ACC112 (cell line): ENCODE measurements around the gene TTLL10.

Experiments
- H2AFZ ChIP-seq: fragments of 200-600 bp; sonication (generic); one replicate; pipeline ENCODE4 v1.6.0; 2017; ENCODE audit warnings: antibody characterized with exemption, low read length; ENCODE audit not compliant: unreplicated experiment
- H3K27ac ChIP-seq: fragments of 200-600 bp; sonication (generic); 2 replicates; pipeline ENCODE4 v1.5.1; 2014; ENCODE audit warnings: low read depth, mild to moderate bottlenecking, antibody characterized with exemption, low read length, moderate library complexity
- H3K27me3 ChIP-seq: fragments of 200-600 bp; sonication (generic); 2 replicates; pipeline ENCODE4 v1.6.1; 2014; ENCODE audit warnings: mild to moderate bottlenecking, antibody characterized with exemption, low read length, moderate library complexity, mixed read lengths; ENCODE audit not compliant: insufficient read depth
- H3K36me3 ChIP-seq: fragments of 200-600 bp; sonication (generic); 2 replicates; pipeline ENCODE4 v1.6.1; 2016; ENCODE audit warnings: mild to moderate bottlenecking, antibody characterized with exemption, low read length, moderate library complexity, mixed read lengths; ENCODE audit not compliant: insufficient read depth
- H3K4me1 ChIP-seq: fragments of 200-600 bp; sonication (generic); one replicate; pipeline ENCODE4 v1.6.1; 2016; ENCODE audit warnings: low read length, mixed read lengths; ENCODE audit not compliant: insufficient read depth, unreplicated experiment, control insufficient read depth
- H3K4me3 ChIP-seq: fragments of 200-600 bp; sonication (generic); 2 replicates; pipeline ENCODE4 v1.5.1; 2014; ENCODE audit warnings: mild to moderate bottlenecking, low read depth, low read length
- H3K79me2 ChIP-seq: fragments of 200-600 bp; sonication (generic); one replicate; pipeline ENCODE4 v1.6.0; 2016; ENCODE audit warnings: low read length; ENCODE audit not compliant: control insufficient read depth, unreplicated experiment, insufficient read depth

Gene TTLL10, protein sequence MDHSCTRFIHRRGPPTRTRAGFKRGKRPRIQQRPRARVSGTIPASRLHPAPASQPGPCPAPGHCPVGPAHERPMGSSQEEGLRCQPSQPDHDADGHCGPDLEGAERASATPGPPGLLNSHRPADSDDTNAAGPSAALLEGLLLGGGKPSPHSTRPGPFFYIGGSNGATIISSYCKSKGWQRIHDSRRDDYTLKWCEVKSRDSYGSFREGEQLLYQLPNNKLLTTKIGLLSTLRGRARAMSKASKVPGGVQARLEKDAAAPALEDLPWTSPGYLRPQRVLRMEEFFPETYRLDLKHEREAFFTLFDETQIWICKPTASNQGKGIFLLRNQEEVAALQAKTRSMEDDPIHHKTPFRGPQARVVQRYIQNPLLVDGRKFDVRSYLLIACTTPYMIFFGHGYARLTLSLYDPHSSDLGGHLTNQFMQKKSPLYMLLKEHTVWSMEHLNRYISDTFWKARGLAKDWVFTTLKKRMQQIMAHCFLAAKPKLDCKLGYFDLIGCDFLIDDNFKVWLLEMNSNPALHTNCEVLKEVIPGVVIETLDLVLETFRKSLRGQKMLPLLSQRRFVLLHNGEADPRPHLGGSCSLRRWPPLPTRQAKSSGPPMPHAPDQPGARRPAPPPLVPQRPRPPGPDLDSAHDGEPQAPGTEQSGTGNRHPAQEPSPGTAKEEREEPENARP

GRCh38 chr1:1173793-1174415, at the start of gene TTLL10:
Gene TTLL10 (plus strand): TSS chr1:1173880. CDS start chr1:1179216, 5,336 bp downstream.
- Histone ChIP-seq H3K4me3 (no peak within 1 kb of the TSS), H3K4me1 (peaks cover 2% of the 10 kb centered on the region), H3K27me3 (peaks cover 78% of the 10 kb centered on the region), H3K36me3 (no peaks in the 10 kb centered on the region), H2AFZ (no peak within 1 kb of the TSS), H3K27ac (no peak within 1 kb of the TSS), H3K79me2 (no peaks in the 10 kb centered on the region)

GRCh38 chr1:1124508-1124785, 49.2 kb upstream of the TTLL10 start:
- Histone ChIP-seq H3K36me3 (no peaks in the 10 kb centered on the region), H3K27me3 (peaks cover 5% of the 10 kb centered on the region), H2AFZ (no peak overlapping the region), H3K27ac (no peak overlapping the region), H3K79me2 (no peaks in the 10 kb centered on the region), H3K4me3 (no peak overlapping the region), H3K4me1 (peaks cover 3% of the 10 kb centered on the region)

DNA sequence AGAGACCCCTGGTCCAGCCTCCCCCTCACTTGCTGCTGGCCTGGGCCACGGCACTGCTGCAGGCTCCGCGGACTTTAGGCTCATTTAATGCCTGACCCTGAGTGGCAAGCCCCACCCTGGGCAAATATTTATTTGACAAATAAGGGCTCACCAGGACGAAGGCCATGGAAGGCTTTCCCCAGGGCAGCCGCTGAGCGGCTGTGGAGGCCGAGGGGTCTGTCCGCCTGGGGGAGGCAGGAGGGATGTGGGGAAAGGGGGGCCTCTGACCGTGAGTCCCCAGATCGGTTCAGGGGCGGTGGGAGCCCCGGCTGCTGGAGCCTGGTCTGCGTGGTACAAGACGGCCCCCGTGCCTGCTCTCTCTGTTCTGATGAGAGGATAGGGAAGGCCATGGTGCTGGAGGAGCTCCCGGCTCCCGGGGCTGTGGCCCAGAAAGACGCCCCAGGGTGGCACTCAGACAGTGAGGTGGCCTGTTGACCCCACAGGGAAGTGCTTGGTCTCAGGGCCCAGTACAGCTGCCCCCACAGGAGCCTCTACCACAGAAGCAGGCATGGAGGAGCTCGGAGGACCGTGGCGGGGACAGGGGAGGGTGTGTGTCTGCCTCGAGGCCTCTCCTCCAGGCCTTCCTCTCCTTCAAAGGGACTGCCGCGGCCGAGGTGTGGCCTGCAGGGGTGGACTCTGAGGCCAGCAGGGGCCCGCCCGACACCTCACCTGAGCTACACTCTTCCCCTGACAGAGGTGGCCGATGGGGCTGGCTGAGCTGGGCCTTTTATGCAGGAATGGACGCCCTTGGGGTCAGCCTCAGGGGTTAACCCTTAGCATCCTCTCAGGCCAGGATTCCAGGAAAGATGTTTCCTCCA, 48.7 kb upstream of the TTLL10 start:
- Histone ChIP-seq H3K27ac (no peak overlapping the region), H3K36me3 (no peaks in the 10 kb centered on the region), H3K27me3 (peaks cover 5% of the 10 kb centered on the region; the same call in 1 of the 2 replicates), H2AFZ (no peak overlapping the region), H3K79me2 (no peaks in the 10 kb centered on the region), H3K4me1 (peaks cover 3% of the 10 kb centered on the region), H3K4me3 (no peak overlapping the region)

- Histone ChIP-seq H3K4me3 (no peak overlapping the region), H3K27ac (no peak overlapping the region), H3K4me1 (peaks cover 3% of the 10 kb centered on the region), H3K79me2 (no peaks in the 10 kb centered on the region), H3K36me3 (no peaks in the 10 kb centered on the region), H2AFZ (no peak overlapping the region), H3K27me3 (peaks cover 5% of the 10 kb centered on the region; the same call in 1 of the 2 replicates)
Observed at GRCh38 chr1:1125945-1126344, 47.7 kb upstream of the TTLL10 start.

GRCh38 chr1:1127551-1128451, 45.9 kb upstream of the TTLL10 start:
- no peak overlapping the region for H3K4me3 ChIP-seq
- no peak overlapping the region for H3K27ac ChIP-seq
- H3K79me2 ChIP-seq: no peaks in the 10 kb centered on the region
- H3K36me3 ChIP-seq: no peaks in the 10 kb centered on the region
- no peaks in the 10 kb centered on the region for H3K4me1 ChIP-seq
- H2AFZ ChIP-seq: no peak overlapping the region
- H3K27me3 ChIP-seq: 0 out of 2 replicates have a peak, but pooled peaks cover 1% of the 10 kb centered on the region

DNA sequence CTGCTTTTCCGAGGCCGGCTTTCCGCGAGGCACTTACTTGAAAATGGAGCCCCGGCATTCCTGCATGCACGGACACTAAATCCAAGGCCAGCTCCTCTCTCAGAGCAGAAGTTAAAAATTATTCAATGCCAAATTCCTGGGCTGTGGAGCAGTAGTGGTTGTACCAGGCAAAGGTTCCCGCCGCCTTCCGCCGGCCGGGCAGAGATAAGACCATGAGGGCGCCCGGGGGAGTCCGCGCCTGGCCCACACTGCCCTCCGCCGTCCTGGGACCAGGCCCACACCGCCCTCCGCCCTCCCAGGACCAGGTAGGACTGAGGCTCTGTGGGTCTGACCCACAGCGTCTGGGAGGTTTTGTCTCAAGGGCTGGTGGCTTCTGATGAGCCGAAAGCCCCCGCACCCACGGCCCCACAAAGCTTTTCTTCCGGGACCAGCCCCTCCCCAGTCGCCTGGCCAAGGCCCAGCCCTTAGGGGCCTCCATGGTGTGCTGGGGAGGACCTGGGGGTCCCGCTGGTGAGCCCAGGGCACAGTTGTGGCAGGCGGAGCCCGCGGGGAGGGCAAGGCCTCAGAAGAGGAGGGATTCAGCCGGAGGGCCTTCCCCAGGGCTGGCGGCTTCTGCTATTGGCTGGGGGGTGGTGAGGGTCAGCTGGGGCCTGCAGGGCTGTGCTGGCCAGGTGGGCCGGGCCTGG, 45.1 kb upstream of the TTLL10 start:
- H2AFZ ChIP-seq: no peak overlapping the region
- H3K36me3 ChIP-seq: no peaks in the 10 kb centered on the region
- no peaks in the 10 kb centered on the region for H3K4me1 ChIP-seq
- H3K4me3 ChIP-seq: no peak overlapping the region
- no peaks in the 10 kb centered on the region for H3K27me3 ChIP-seq
- H3K79me2 ChIP-seq: no peaks in the 10 kb centered on the region
- H3K27ac ChIP-seq: no peak overlapping the region

DNA sequence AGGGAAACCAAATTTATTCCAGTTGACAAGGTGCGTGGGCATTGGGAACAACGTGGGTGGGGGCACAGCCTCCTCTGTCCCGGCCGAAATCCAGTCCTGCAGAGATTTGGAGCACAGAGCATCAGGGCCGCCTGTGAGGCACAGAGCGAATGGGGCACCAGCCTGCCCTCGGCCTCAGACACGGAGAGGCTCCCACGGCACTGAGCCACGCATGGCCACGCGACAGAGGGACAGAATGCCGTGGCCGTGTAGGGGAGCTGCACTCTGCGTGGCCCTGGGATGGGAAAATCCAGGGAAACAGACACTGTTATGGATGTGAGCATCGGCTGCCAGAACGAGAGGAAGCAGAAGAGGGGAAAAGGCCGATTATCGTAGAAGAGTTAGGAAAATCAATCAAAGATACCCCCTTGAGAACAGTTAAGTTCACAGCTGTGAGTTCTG, 44.3 kb upstream of the TTLL10 start:
- H2AFZ ChIP-seq: no peak overlapping the region
- H3K27ac ChIP-seq: no peak overlapping the region
- H3K4me1 ChIP-seq: no peaks in the 10 kb centered on the region
- H3K36me3 ChIP-seq: no peaks in the 10 kb centered on the region
- H3K27me3 ChIP-seq: no peaks in the 10 kb centered on the region
- no peaks in the 10 kb centered on the region for H3K79me2 ChIP-seq
- no peak overlapping the region for H3K4me3 ChIP-seq

GRCh38 chr1:1130206-1131120, 43.2 kb upstream of the TTLL10 start:
- no peak overlapping the region for H3K27ac ChIP-seq
- no peaks in the 10 kb centered on the region for H3K4me1 ChIP-seq
- H2AFZ ChIP-seq: no peak overlapping the region
- H3K36me3 ChIP-seq: no peaks in the 10 kb centered on the region
- H3K27me3 ChIP-seq: no peaks in the 10 kb centered on the region
- H3K79me2 ChIP-seq: no peaks in the 10 kb centered on the region
- no peak overlapping the region for H3K4me3 ChIP-seq
